HS-27A (cell line): ENCODE results near the gene AAMP.
A peak's percentile ranks its signal among the peaks of the same experiment; 100 is the strongest.

ENCODE experiments used
- DNase-seq: peaks from one replicate; pipeline ENCODE4 v3.0.0-alpha.2; 2012; ENCODE audit warnings: low read depth, missing footprints

AAMP gene

DNA sequence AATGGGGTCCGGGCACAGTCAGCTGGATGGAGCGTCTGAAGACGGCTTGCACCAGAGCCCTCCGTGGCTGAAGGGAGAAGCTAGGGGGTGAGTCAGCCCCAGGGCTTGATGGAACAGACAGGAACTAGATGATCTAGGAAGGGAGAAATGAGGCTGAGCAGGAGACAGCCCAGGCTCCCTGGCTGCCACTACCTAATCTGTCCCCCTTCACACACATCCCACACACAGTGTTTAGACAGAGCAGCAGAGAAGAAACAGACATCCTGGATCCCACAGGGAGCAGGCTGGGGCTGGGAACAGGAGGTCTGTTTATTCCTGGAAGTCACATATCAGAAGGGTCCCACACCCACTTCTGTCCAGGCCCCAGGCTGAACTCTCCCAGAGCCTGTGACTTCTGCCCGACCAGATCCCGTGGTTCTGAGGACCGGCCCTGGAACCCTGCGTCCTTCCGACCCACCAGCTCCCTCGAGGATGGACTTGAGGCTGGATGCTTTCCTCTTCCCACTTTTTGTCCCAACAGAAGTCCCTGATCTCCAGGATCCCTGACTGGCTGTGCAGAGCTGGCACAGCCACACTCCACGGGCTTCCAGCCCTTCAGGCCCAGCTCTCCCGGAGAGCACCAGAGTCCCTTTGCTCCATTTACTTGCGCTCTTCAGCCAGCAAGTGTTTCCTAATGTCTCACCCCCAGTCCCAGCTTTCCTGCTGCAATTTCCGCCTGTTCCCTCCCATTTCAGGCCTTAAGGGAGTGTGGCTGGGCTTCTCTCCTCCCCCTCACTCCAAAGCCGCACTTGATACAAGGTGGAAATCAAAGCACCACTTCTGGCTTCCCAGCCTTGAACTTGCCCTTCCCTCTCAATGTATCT is 10.6 kb downstream of the AAMP start:
- DNase-seq: no peak

- DNase-seq: no peak
Observed at GRCh38 chr2:218257390-218257981, 12.5 kb downstream of the AAMP start.

DNA sequence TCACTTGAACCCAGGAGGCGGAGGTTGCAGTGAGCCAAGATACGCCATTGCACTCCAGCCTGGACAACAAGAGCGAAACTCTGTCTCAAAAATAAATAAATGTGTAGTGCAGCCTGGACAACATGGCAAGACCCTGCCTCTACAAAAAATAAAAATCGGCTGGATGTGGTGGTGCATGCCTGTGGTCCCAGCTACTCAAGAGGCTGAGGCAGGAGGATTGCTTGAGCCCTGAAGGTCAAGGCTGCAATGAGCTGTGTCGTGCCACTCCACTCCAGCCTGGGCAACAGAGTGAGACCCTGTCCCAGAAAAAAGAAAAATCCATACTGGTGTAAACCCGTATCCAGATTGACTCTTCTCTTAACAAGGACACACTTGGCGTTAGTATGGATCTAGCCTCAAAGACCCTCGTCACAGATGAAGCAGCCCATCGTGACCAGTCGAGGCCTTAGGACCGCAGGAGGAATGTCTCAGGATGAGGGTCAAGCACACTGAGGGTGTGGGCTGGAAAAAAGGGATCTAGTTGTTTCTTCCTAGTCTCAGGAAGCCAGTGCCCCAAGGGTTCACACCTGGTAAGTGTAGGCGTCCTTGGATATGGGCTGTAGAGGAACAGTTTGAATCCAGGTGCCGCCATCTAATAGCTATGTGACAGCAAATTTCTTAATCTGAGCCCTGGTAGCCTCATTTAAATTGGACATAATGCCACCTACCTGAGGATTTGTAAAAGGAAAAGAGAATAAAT is 13.2 kb downstream of the AAMP start:
- DNase-seq: no peak

- DNase-seq: no peak
Observed at GRCh38 chr2:218255446-218255845, 14.5 kb downstream of the AAMP start.

- no peak for DNase-seq
Observed at GRCh38 chr2:218253232-218253625, 16.7 kb downstream of the AAMP start.

GRCh38 chr2:218252509-218253231 is 17.3 kb downstream of the AAMP start:
- no peak for DNase-seq

DNA sequence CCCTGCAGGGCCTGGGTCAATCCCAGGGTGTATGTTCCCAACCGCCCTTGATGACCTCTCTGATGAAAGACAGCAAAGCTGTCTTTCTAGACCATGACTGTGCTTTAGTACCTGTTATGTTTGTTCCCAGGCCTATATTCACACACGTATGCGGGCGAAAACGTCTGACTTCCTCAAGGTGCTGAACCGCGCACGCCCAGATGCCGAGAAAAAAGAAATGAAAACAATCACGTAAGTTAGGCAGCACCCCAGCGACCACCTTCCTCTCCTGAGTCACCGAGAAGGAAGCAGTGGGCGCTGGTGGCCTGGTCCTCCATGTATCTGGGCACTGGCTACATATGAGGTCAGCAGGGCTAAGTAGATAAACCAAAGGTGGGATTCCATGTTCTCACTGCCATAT is 20.2 kb downstream of the AAMP start:
- DNase-seq: no peak

DNA sequence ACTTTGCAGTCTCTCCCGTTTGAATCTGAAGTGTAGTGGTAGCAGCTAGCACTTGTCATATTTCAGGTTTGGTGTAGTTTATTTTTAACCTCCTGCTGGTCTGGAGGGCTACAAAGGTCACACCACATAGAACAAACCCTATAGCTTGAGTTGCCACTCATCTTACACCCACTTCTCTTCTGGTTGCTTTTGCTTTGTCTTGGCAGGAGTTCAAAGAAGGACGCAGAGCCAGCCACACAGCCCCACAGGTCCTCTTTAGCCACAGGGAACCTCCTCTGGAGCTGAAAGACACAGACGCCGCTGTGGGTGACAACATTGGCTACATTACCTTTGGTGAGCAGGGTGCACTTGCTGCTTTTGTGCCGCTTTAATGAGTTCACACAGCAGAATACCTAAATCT is 24.7 kb downstream of the AAMP start:
- DNase-seq: no peak

DNA sequence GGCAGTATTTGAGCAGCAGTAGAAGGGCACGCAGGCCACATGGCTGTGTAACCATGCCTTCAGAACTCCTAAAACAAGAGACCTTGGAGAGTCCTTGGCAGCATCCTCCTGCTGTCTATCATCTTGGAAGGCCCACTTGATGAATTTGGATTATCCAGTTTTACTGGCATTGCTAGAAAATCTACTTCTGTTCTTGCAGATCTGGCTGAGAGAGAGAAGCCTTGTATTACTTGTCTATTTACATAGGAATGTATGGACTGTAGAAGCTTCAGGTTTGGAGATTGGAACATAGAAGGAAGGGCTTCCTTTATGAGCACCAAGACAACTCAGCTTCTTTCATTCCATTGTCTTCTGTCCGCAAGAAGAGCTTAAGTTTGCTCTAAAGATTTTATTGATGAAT is 25.3 kb downstream of the AAMP start:
- no peak for DNase-seq

DNA sequence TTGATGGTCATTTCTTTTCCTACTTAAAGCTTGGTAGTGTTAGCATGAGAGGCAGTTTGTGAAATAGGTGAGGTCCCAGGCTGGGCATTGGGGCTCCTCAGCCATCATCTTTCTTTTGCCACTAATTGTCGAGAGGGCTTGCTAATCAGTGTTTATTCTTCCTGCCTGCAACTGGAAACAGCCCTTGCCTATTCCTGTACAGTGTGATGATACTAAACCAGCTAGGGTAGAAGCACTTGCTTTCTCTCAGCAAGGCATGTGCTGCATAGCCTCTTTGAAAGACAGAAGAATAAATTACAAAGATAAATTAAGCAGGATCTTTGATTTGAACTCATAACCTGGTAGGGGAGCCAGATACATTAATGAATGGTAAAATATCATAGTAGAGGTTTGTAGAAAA is 25.7 kb downstream of the AAMP start:
- no peak for DNase-seq

GRCh38 chr2:218238887-218239286 is 31.1 kb downstream of the AAMP start:
- DNase-seq: no peak

DNA sequence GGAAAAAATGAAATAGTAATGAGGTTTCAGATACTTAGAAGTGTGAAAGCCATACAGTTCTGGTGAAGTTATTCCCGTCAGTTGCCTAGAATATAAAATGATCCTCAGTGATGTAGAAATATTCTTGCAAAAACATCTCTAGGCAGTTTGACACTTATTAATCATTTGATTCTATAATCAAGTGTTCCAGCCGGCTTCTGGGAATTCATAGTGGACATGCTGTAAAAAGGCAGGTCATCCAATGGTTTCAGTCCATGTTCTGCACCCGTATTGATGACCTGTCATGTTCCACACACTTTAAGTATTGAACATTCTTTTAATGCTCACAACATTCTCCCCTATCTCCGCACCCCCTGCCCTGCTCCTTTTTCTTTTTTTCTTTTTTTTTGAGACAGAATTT is 33.1 kb downstream of the AAMP start:
- no peak for DNase-seq

GRCh38 chr2:218235017-218235416 is 34.9 kb downstream of the AAMP start:
- no peak for DNase-seq

- DNase-seq: no peak
Observed at GRCh38 chr2:218234521-218234920, 35.4 kb downstream of the AAMP start.

DNA sequence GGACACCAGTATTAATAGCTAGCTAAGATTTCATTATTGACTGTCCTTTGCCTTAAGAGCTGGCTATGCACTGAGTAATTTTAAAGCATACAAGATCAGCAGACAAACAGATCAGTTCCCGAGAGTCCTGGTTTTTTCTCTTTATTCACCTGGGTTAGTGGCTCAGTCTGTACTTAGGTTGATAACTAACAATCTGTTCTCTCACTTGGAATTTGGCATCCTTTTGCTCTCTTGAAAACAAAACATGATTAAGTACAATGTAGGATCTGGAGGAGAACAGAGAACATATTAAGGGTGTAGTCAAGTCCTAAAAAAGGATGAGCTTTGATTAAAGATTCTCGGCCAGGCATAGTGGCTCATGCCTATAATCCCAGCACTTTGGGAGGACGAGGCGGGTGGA is 36.4 kb downstream of the AAMP start:
- DNase-seq: no peak

DNA sequence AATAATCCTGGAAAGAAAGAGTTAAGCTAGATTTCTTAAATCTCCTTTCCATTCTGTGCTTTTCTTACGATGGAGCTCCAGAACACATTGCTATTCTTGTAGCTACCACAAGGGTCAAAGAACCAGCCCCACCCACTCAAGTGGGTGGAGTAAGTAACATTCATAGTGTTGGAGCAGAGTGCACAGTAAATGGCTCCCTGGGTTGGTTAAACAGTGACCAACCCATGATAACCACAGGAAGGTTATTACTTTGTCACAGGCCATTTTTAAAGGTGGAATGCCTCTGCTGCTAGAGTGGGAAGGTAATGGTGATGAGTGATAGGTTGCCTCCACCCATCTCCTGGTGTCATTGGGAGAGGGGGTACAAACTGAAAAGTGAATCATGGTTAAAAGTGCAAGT is 39.1 kb downstream of the AAMP start:
- no peak for DNase-seq

DNA sequence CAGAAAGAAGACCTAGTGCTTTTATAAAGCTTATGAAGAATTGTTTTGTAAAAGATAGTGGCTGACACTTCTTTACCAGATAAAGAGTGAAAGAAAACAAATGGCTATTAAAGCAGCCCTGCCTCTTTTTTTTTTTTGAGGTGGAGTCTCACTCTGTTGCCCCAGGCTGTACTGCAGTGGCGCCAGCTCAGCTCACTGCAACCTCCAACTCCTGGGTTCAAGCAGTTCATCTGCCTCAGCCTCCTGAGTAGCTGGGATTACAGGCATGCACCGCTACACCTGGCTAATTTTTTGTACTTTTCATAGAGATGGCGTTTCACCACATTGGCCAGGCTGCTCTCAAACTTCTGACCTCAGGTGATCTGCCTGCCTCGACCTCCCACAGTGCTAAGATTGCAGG is 40.1 kb downstream of the AAMP start:
- no peak for DNase-seq

- DNase-seq: peak; percentile 41
Observed at GRCh38 chr2:218229239-218229638, 40.7 kb downstream of the AAMP start.

DNA sequence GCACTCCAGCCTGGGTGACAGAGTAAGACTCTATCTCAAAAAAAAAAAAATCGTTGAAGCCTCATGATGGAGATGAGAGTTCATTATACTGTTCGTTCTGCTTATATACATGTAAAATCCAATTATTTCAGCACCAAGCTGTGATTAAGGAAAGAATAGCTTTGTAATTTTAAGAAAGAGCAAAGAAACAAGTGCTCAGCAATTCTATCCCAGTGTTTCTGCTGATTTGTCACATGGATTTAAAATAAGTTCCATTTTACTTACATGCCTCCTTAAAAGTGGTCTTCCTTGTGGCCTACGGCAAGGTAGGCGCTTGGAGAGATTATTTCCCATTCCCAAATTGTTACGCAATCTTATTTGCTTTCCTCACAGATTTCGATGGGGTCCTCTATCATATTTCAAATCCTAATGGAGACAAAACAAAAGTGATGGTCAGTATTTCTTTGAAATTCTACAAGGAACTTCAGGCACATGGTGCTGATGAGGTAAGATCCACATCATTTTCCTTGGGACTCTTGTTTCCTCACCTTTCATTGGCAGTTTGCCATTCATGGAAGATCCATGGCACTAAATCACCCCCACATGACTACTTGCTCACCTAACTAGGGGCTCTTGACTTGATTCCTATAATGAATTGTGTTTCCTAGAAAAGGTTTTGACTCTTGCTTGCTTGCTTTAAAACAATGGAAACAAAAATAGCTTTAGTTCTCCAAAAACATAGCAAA is 41.4 kb downstream of the AAMP start:
- DNase-seq: no peak

- no peak for DNase-seq
Observed at GRCh38 chr2:218226903-218227302, 43.0 kb downstream of the AAMP start.

DNA sequence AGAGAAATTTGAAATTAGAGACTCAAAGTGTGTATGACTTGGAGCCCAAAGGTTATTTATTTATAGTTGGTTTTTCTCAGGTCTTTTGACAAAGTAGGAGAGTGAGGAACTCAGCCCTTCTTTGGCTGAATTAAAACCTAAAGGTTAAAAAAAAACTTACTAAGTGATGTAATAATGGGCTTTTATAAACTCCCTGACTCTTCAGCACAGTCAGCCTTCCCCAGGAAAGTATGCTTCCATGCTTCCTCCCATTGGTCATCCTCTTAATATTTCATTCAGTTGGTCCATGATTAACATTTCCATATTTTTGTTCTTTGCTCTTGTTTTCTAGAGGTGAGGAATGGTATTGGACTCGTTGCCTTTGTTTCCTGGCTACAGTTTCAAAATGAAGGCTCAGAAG is 45.8 kb downstream of the AAMP start:
- no peak for DNase-seq

- no peak for DNase-seq
Observed at GRCh38 chr2:218223046-218223445, 46.9 kb downstream of the AAMP start.
